CD4-positive, alpha-beta T cell treated with Interleukin-12 subunit alpha and Interleukin-12 subunit beta, for 1 hour (primary cell): ENCODE data around the gene CACNA2D3.

Source experiments
- DNase-seq: peaks from one replicate; pipeline ENCODE4 v3.0.0-alpha.2; 2020

CACNA2D3 gene

GRCh38 chr3:54507876-54508460 lies 385.6 kb downstream of the CACNA2D3 start:
- DNase-seq, result no peak

GRCh38 chr3:54510506-54510905 lies 388.2 kb downstream of the CACNA2D3 start:
- DNase-seq, result no peak

GRCh38 chr3:54511766-54512365 lies 389.5 kb downstream of the CACNA2D3 start:
- no peak for DNase-seq

- no peak for DNase-seq
Measured at GRCh38 chr3:54514006-54514405, 391.7 kb downstream of the CACNA2D3 start.

GRCh38 chr3:54514416-54514815 lies 392.1 kb downstream of the CACNA2D3 start:
- DNase-seq, result no peak

- DNase-seq, result no peak
Measured at GRCh38 chr3:54515441-54516213, 393.3 kb downstream of the CACNA2D3 start.

GRCh38 chr3:54517424-54517823 lies 395.1 kb downstream of the CACNA2D3 start:
- no peak for DNase-seq

GRCh38 chr3:54518011-54518675 lies 395.8 kb downstream of the CACNA2D3 start:
- no peak for DNase-seq

- DNase-seq, result no peak
Measured at GRCh38 chr3:54519493-54519892, 397.1 kb downstream of the CACNA2D3 start.

- no peak for DNase-seq
Measured at GRCh38 chr3:54520060-54520459, 397.7 kb downstream of the CACNA2D3 start.

- DNase-seq, result no peak
Measured at GRCh38 chr3:54527521-54527920, 405.2 kb downstream of the CACNA2D3 start.

- no peak for DNase-seq
Measured at GRCh38 chr3:54527953-54528352, 405.6 kb downstream of the CACNA2D3 start.

GRCh38 chr3:54528668-54529067 lies 406.3 kb downstream of the CACNA2D3 start:
- DNase-seq, result no peak

- DNase-seq, result no peak
Measured at GRCh38 chr3:54530091-54530490, 407.7 kb downstream of the CACNA2D3 start.

GRCh38 chr3:54530944-54531343 lies 408.6 kb downstream of the CACNA2D3 start:
- DNase-seq, result no peak

GRCh38 chr3:54531741-54532140 lies 409.4 kb downstream of the CACNA2D3 start:
- DNase-seq, result no peak

GRCh38 chr3:54533856-54534255 lies 411.5 kb downstream of the CACNA2D3 start:
- DNase-seq, result no peak

- no peak for DNase-seq
Measured at GRCh38 chr3:54535619-54536018, 413.3 kb downstream of the CACNA2D3 start.

- no peak for DNase-seq
Measured at GRCh38 chr3:54536450-54536849, 414.1 kb downstream of the CACNA2D3 start.

GRCh38 chr3:54537506-54537905 lies 415.2 kb downstream of the CACNA2D3 start:
- DNase-seq, result no peak

- no peak for DNase-seq
Measured at GRCh38 chr3:54538346-54538745, 416.0 kb downstream of the CACNA2D3 start.

- no peak for DNase-seq
Measured at GRCh38 chr3:54541369-54541768, 419.0 kb downstream of the CACNA2D3 start.

- no peak for DNase-seq
Measured at GRCh38 chr3:54543446-54543845, 421.1 kb downstream of the CACNA2D3 start.

- no peak for DNase-seq
Measured at GRCh38 chr3:54547051-54547450, 424.7 kb downstream of the CACNA2D3 start.
